Colonic mucosa (tissue), 4 donors: ENCODE data around the gene ZACN. TPM values are rescaled to one million over a fixed set of nuclear protein-coding genes. Genes with fewer than 3 reads are reported as not detected.
"Not testable (repeated sequence)": the region's sequence is repeated elsewhere in the genome, so short reads cannot be mapped to it uniquely, and the experiment has no call there.

Source experiments
- DNase-seq: peaks from one replicate; pipeline ENCODE4 v3.0.0-alpha.2; 2020
- H3K27ac ChIP-seq: fragments of 200-600 bp; one replicate; pipeline ENCODE4 v1.8.0; 2021
- H3K27me3 ChIP-seq: fragments of 200-600 bp; one replicate; pipeline ENCODE4 v1.8.0; 2021
- H3K36me3 ChIP-seq: fragments of 200-600 bp; one replicate; pipeline ENCODE4 v1.8.0; 2021
- H3K4me1 ChIP-seq: fragments of 200-600 bp; one replicate; pipeline ENCODE4 v1.8.0; 2021; ENCODE audit warnings: mild to moderate bottlenecking
- H3K4me3 ChIP-seq: fragments of 200-600 bp; one replicate; pipeline ENCODE4 v1.8.0; 2021
- H3K9ac ChIP-seq, 2 donors: one replicate each; pipeline ENCODE4 v1.7.0; 2013; ENCODE audit warnings: control low read depth in 2 of 2, low read depth in 2 of 2, low read length in 2 of 2
- H3K9me3 ChIP-seq: fragments of 200-600 bp; one replicate; pipeline ENCODE4 v1.8.0; 2021
- CTCF ChIP-seq: fragments of 200-600 bp; IDR thresholded peaks from one replicate; pipeline ENCODE4 v1.8.0; 2022; ENCODE audit warnings: antibody characterized with exemption, mild to moderate bottlenecking
- intact Hi-C: fragments of 100-400 bp; cut with DNase I; formaldehyde crosslinking; loops from one replicate; pipeline ENCODE4 v1.14.1; 2022
- total RNA-seq, 2 donors: library from RNA; stranded (reverse); fragmentation: NEBNext Ultra II Directional in 1 of 2; extraction: Animal tissue kit (Norgen Biotek cat#: 25700) in 1 of 2; gene quantifications; one replicate each; pipeline ENCODE4 v1.2.1, GENCODE V29; 2021
- donor health status: healthy.
- donor health status: DM: no; HTN: no; CAD: no.
- donor health status: DM: no; HTN: no; CAD: no.

The ZACN gene
- total RNA-seq, 2 donors from 2014 or later, result not detected

DNA sequence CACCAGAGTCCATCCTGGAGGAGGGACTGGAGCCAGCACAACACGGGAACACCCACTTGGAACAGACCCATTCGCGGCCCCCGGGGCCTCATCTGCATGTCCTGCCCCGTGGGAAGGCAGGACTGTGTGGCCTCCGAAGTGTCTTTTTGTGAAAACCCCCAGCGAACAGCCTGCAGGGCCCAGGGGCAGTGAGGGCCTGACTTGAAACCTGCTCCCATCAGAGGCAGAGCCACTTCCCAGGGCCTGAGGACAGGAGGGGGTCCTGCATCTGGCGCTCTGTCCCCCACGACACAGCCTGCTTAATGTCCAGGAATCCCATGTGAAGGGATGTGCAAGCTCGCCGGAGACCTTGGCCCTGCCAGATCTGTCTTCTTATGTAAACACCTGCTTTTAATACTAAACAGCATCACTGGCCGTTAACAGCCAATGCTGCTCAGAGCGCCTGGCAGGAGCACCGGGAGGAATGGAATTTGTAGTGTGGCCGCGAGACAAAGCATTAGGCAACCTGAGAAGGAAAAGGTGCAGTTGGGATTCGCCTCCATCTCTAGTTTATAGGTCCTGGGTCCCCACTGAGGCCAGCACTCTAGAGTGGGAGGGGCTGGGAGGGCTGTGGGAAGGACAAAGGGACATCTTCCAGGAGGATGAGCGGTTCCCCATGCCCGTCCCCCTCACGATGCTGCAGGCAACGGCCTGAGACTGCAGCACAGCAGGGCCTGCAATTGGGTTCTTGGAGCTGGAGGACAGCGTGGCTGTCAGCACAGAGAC, 42.3 kb upstream of the ZACN start:
- Histone ChIP-seq H3K9ac (no peak overlapping the region), H3K4me3 (no peak overlapping the region), H3K27ac (peak overlapping the region; percentile 25), H3K9me3 (no peaks in the 10 kb centered on the region), H3K36me3 (peaks cover 5% of the 10 kb centered on the region), H3K4me1 (no peaks in the 10 kb centered on the region), H3K27me3 (no peaks in the 10 kb centered on the region)
- TF ChIP-seq CTCF, result no peak
- intact Hi-C loops, result no loop called here
- DNase-seq, result no peak

GRCh38 chr17:76038050-76038449, 40.9 kb upstream of the ZACN start:
- H3K27ac ChIP-seq, result peak overlapping the region; percentile 25

DNA sequence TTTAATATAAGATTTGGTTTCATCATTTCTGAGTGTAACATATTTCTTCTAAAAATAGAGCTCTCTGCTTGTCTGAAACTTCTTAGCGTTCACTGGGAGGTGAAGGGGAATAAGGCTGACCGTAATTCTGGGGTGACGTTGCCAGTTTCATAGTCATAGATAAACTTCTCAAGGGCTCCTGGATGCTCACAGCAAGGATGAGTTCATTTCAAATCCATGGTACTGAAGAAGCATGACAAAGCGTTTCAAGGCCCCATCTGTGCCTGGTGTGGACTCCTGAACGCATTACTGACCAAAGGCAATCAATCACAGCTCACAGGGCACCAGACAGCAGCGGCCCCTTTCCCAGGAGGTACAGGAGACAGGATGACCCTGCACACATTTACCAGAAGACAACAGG, 39.9 kb upstream of the ZACN start:
- H3K9me3 ChIP-seq, result no peaks in the 10 kb centered on the region
- H3K27me3 ChIP-seq, result no peaks in the 10 kb centered on the region
- H3K9ac ChIP-seq, result no peak overlapping the region
- H3K36me3 ChIP-seq, result peaks cover 15% of the 10 kb centered on the region
- no peak overlapping the region for H3K27ac ChIP-seq
- no peaks in the 10 kb centered on the region for H3K4me1 ChIP-seq
- TF ChIP-seq CTCF, result no peak
- H3K4me3 ChIP-seq, result no peak overlapping the region
- DNase-seq, result no peak
- intact Hi-C loops, result no loop called here

More at GRCh38 chr17:76038050-76038449, 40.9 kb upstream of the ZACN start:
- Histone ChIP-seq H3K4me3 (no peak overlapping the region), H3K36me3 (peaks cover 9% of the 10 kb centered on the region), H3K9ac (no peak overlapping the region), H3K27me3 (no peaks in the 10 kb centered on the region), H3K9me3 (no peaks in the 10 kb centered on the region), H3K4me1 (no peaks in the 10 kb centered on the region)
- intact Hi-C loops, result no loop called here
- TF ChIP-seq CTCF, result no peak
- DNase-seq, result no peak

DNA sequence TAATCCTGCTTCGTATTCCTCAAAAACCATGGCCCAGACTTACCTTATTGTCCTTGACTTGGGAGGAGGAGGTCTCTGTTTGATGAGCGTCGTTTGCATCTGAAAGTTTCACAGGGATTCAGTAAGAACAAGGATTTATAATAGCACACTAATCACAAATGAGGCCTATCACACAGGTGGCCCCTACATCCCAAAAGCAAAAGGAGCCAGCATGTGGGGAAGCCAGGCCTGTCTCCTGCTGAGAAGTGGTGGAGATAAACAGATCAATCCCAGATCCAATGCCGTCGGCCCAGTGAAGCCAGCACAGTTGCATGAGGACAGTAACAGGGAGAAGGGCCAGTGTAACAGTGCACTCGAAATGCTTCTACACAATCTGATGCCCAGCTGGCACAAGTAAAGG, 38.6 kb upstream of the ZACN start:
- Histone ChIP-seq H3K9me3 (no peaks in the 10 kb centered on the region), H3K27ac (no peak overlapping the region), H3K4me1 (no peaks in the 10 kb centered on the region), H3K27me3 (no peaks in the 10 kb centered on the region), H3K36me3 (peaks cover 26% of the 10 kb centered on the region), H3K9ac (no peak overlapping the region), H3K4me3 (no peak overlapping the region)
- intact Hi-C loops, result no loop called here
- DNase-seq, result no peak
- no peak for TF ChIP-seq CTCF

- H3K4me3 ChIP-seq, H3K27me3 ChIP-seq, H3K4me1 ChIP-seq, DNase-seq, intact Hi-C loops, H3K9me3 ChIP-seq, H3K27ac ChIP-seq, H3K9ac ChIP-seq: not testable (repeated sequence)
- peaks cover 35% of the 10 kb centered on the region for H3K36me3 ChIP-seq
Measured at GRCh38 chr17:76042868-76043267, 36.1 kb upstream of the ZACN start.

- H3K27ac ChIP-seq, H3K4me3 ChIP-seq, DNase-seq, H3K4me1 ChIP-seq, H3K9me3 ChIP-seq, H3K9ac ChIP-seq, intact Hi-C loops, H3K27me3 ChIP-seq: not testable (repeated sequence)
- peaks cover 45% of the 10 kb centered on the region for H3K36me3 ChIP-seq
Measured at GRCh38 chr17:76044475-76045007, 34.4 kb upstream of the ZACN start.
